Erythroblast (primary cell): Measurements from ENCODE around the gene RBM28.
A peak's percentile ranks its signal among the peaks of the same experiment; 100 is the strongest.

Source experiments
- DNase-seq, 2 experiments: peaks; one replicate each; lab custom pipeline; 2025; lab: John Stamatoyannopoulos, UW
- GATA1 ChIP-seq: IDR thresholded peaks from 2 replicates; pipeline ENCODE4 v1.6.1; 2011; ENCODE audit warnings: low read depth, mild to moderate bottlenecking, control low read depth, low read length, moderate library complexity
- POLR2A ChIP-seq: IDR thresholded peaks from 2 replicates; pipeline ENCODE4 v1.6.1; 2011; ENCODE audit warnings: mild to moderate bottlenecking, low read length

RBM28 gene

GRCh38 chr7:128343554-128344430, at the start of gene RBM28:
Gene RBM28 (minus strand): TSS chr7:128343908. CDS start chr7:128343793, 115 bp downstream.
- TF ChIP-seq GATA1 (no peak), POLR2A (peak; percentile 83)
- peak; percentile 93 to 94 for DNase-seq

GRCh38 chr7:128392446-128393327, 49.0 kb upstream of the RBM28 start:
- no peak for DNase-seq
- TF ChIP-seq POLR2A (no peak), GATA1 (no peak)

- TF ChIP-seq POLR2A (no peak), GATA1 (no peak)
- no peak for DNase-seq
These were observed 48.1 kb upstream of the RBM28 start for GRCh38 chr7:128391805-128392204.

GRCh38 chr7:128390871-128391565, 47.3 kb upstream of the RBM28 start:
- TF ChIP-seq GATA1 = no peak
- TF ChIP-seq POLR2A = no peak
- no peak for DNase-seq

- TF ChIP-seq GATA1 = no peak
- no peak for TF ChIP-seq POLR2A
These were observed 46.1 kb upstream of the RBM28 start for GRCh38 chr7:128389618-128390329.

GRCh38 chr7:128389085-128389617, 45.4 kb upstream of the RBM28 start:
- no peak for DNase-seq
- TF ChIP-seq POLR2A = no peak
- TF ChIP-seq GATA1 = no peak

More at GRCh38 chr7:128389618-128390329, 46.1 kb upstream of the RBM28 start:
- DNase-seq = no peak

GRCh38 chr7:128388145-128388485, 44.4 kb upstream of the RBM28 start:
- DNase-seq = no peak
- TF ChIP-seq POLR2A (no peak), GATA1 (no peak)

GRCh38 chr7:128387216-128388144, 43.8 kb upstream of the RBM28 start:
- TF ChIP-seq POLR2A = no peak
- TF ChIP-seq GATA1 = no peak
- DNase-seq = peak; percentile 51 to 71

GRCh38 chr7:128385988-128386925, 42.5 kb upstream of the RBM28 start:
- no peak for TF ChIP-seq POLR2A
- TF ChIP-seq GATA1 = no peak

GRCh38 chr7:128384726-128385125, 41.0 kb upstream of the RBM28 start:
- DNase-seq = no peak
- no peak for TF ChIP-seq POLR2A

More at GRCh38 chr7:128385988-128386925, 42.5 kb upstream of the RBM28 start:
- DNase-seq = no peak

GRCh38 chr7:128383776-128384175, 40.1 kb upstream of the RBM28 start:
- TF ChIP-seq POLR2A (no peak), GATA1 (no peak)
- no peak for DNase-seq
